ENCODE results near the gene XXYLT1. TPM values are rescaled to one million over a fixed set of nuclear protein-coding genes. Genes with fewer than 3 reads are reported as not detected.

XXYLT1 gene
- total RNA-seq, 3 donors from 2014 or later: 7.2 to 13.0 (median 10.8) TPM

GRCh38 chr3:195042743-195043606 is 228.0 kb downstream of the XXYLT1 start:
- Histone ChIP-seq H3K36me3 (no peaks in the 10 kb centered on the region), H3K4me1 (no peaks in the 10 kb centered on the region), H3K4me3 (no peak overlapping the region), H3K9me3 (no peaks in the 10 kb centered on the region), H3K27ac (no peak overlapping the region), H3K27me3 (no peaks in the 10 kb centered on the region)
- intact Hi-C loops (cut with DNase I; ENCODE audit: low total_unique reads): no loop called here
- TF ChIP-seq, protein P1, sequence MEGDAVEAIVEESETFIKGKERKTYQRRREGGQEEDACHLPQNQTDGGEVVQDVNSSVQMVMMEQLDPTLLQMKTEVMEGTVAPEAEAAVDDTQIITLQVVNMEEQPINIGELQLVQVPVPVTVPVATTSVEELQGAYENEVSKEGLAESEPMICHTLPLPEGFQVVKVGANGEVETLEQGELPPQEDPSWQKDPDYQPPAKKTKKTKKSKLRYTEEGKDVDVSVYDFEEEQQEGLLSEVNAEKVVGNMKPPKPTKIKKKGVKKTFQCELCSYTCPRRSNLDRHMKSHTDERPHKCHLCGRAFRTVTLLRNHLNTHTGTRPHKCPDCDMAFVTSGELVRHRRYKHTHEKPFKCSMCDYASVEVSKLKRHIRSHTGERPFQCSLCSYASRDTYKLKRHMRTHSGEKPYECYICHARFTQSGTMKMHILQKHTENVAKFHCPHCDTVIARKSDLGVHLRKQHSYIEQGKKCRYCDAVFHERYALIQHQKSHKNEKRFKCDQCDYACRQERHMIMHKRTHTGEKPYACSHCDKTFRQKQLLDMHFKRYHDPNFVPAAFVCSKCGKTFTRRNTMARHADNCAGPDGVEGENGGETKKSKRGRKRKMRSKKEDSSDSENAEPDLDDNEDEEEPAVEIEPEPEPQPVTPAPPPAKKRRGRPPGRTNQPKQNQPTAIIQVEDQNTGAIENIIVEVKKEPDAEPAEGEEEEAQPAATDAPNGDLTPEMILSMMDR (IDR thresholded peaks at IDR 0.05): no peak
- no peak for TF ChIP-seq POLR2A (IDR thresholded peaks at IDR 0.05)
- no peak for TF ChIP-seq POLR2AphosphoS5 (IDR thresholded peaks at IDR 0.05)
- no peak for DNase-seq (ENCODE audit: low spot score in 2 of 2)

DNA sequence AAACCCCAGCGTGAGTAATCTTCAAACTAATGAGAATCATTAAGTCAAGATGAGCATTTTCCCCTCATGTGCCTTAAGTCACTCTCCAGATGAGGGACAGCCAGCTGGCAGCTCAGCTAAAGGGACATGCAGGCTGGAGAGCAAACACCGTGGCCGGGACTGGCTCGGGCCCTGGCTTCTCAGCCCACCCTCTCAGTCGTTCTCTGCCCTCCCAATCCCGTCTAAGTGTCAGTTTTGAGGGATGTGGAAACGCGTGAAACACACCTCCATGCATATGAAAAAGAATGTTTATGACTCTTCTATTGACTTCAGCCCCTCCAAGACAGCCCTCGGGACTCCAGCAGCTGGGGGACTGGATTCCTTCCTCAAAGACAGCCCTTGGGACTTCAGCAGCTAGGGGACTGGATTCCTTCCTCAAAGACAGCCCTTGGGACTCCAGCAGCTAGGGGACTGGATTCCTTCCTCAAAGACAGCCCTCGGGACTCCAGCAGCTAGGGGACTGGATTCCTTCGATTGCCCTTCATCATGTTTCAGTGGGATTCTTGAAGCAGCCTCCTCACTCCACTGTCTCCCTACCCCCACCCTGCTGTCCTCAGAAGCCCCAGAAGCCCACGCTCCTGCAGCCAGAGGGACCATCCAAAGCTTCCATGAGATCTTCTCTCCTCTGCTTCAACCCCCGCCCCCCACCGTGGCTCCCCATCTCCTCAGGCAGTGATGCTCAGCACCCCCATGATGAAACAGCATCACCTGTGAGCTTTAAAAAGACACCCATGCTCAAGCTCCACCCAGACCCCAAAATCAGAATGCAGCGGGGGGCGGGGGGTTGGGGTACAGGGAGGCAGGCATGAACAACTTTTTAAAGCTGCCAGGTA is 228.9 kb downstream of the XXYLT1 start:
- H3K4me3 ChIP-seq: no peak overlapping the region
- H3K27me3 ChIP-seq: no peaks in the 10 kb centered on the region
- no peaks in the 10 kb centered on the region for H3K4me1 ChIP-seq
- H3K9me3 ChIP-seq: no peaks in the 10 kb centered on the region
- DNase-seq (ENCODE audit: low spot score in 2 of 2): peak in 1 of 2 donors; percentile 33
- intact Hi-C loops (cut with DNase I; ENCODE audit: low total_unique reads): no loop called here
- no peaks in the 10 kb centered on the region for H3K36me3 ChIP-seq
- no peak overlapping the region for H3K27ac ChIP-seq
- TF ChIP-seq POLR2AphosphoS5 (IDR thresholded peaks at IDR 0.05) (no peak), POLR2A (IDR thresholded peaks at IDR 0.05) (no peak)
- TF ChIP-seq, protein P1 (IDR thresholded peaks at IDR 0.05): no peak

- Histone ChIP-seq H3K4me3 (no peak overlapping the region), H3K9me3 (no peaks in the 10 kb centered on the region), H3K27me3 (no peaks in the 10 kb centered on the region), H3K36me3 (no peaks in the 10 kb centered on the region), H3K27ac (no peak overlapping the region), H3K4me1 (no peaks in the 10 kb centered on the region)
- peak in 1 of 2 donors; percentile 43 for DNase-seq (ENCODE audit: low spot score in 2 of 2)
- TF ChIP-seq, protein P1 (IDR thresholded peaks at IDR 0.05): no peak
- TF ChIP-seq POLR2A (IDR thresholded peaks at IDR 0.05) (no peak), POLR2AphosphoS5 (IDR thresholded peaks at IDR 0.05) (no peak)
- intact Hi-C loops (cut with DNase I; ENCODE audit: low total_unique reads): no loop called here
Observed at GRCh38 chr3:195040773-195041520, 230.0 kb downstream of the XXYLT1 start.

- intact Hi-C loops (cut with DNase I; ENCODE audit: low total_unique reads): no loop called here
Observed at GRCh38 chr3:195040094-195040493, 230.9 kb downstream of the XXYLT1 start.

More at GRCh38 chr3:195040094-195040493, 230.9 kb downstream of the XXYLT1 start:
- Histone ChIP-seq H3K9me3 (no peaks in the 10 kb centered on the region), H3K36me3 (no peaks in the 10 kb centered on the region), H3K4me1 (no peaks in the 10 kb centered on the region), H3K27me3 (no peaks in the 10 kb centered on the region), H3K27ac (no peak overlapping the region), H3K4me3 (no peak overlapping the region)
- DNase-seq (ENCODE audit: low spot score in 2 of 2): peak in 1 of 2 donors; percentile 37
- TF ChIP-seq POLR2AphosphoS5 (IDR thresholded peaks at IDR 0.05) (no peak), POLR2A (IDR thresholded peaks at IDR 0.05) (no peak)
- TF ChIP-seq, protein P1 (IDR thresholded peaks at IDR 0.05): no peak
